ENCODE data around the gene ZDHHC11B. TPM values are rescaled to one million over a fixed set of nuclear protein-coding genes. Genes with fewer than 3 reads are reported as not detected.

The ZDHHC11B gene
- total RNA-seq, 2 experiments from 2014 or later, result 14.8 to 15.1 TPM

DNA sequence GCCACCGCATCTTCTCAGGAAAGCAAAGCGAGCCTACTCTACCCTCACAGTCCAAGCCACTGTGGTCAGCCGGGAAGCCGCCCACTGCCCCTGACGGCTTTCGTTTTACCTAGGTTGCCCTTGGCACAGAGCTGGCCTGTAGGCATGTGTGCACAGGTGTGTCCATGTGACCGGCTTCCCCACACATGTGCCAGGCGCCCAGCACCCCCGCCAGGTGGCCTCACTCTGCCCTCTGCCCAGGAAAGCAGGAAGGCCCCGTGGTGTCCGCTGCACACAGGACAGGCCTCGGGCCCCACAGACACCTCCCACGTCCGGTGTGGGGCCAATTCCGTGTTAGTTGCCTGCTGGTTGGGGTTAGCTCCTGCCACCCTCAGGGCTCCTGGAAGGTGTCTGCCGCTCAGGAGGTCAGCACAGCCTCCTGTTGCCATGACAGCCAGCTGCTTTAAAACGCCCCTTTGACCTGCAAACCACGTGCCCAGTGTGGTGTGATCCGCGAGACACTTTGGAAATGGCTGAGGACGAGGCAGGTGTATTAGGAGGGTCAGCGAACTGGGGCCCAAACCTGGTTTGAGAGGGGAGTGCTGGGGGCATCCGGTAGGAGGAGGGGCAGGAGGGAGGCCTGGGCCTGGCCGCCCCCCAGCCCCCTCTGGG, 120.1 kb downstream of the ZDHHC11B start:
- H3K27me3 ChIP-seq (ENCODE audit: control insufficient read depth in 1 of 2, insufficient read depth in 2 of 2, low read length in 2 of 2), result no peaks in the 10 kb centered on the region
- POLR2A ChIA-PET, result no interaction called here
- no peak overlapping the region for H3K4me3 Mint-ChIP-seq
- H3K27ac ChIP-seq (ENCODE audit: low read depth in 1 of 2, low read length in 2 of 2), result no peak overlapping the region
- H3K4me1 Mint-ChIP-seq (ENCODE audit: low read depth), result no peaks in the 10 kb centered on the region
- CTCF ChIA-PET, result no interaction called here
- peaks cover 41% of the 10 kb centered on the region for H3K36me3 Mint-ChIP-seq (ENCODE audit: low read depth)
- intact Hi-C loops (cut with DNase I, micrococcal nuclease), result no loop called here
- TF ChIP-seq, protein P1, sequence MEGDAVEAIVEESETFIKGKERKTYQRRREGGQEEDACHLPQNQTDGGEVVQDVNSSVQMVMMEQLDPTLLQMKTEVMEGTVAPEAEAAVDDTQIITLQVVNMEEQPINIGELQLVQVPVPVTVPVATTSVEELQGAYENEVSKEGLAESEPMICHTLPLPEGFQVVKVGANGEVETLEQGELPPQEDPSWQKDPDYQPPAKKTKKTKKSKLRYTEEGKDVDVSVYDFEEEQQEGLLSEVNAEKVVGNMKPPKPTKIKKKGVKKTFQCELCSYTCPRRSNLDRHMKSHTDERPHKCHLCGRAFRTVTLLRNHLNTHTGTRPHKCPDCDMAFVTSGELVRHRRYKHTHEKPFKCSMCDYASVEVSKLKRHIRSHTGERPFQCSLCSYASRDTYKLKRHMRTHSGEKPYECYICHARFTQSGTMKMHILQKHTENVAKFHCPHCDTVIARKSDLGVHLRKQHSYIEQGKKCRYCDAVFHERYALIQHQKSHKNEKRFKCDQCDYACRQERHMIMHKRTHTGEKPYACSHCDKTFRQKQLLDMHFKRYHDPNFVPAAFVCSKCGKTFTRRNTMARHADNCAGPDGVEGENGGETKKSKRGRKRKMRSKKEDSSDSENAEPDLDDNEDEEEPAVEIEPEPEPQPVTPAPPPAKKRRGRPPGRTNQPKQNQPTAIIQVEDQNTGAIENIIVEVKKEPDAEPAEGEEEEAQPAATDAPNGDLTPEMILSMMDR (IDR thresholded peaks at IDR 0.05), result no peak
- peaks cover 0 to 16% of the 10 kb centered on the region in 2 experiments for H3K9me3 ChIP-seq (ENCODE audit: control insufficient read depth in 1 of 2, insufficient read depth in 1 of 2, low read length in 2 of 2)
- ATAC-seq (ENCODE audit: poor library complexity) (no peak), DNase-seq (no peak)
- H3K27ac Mint-ChIP-seq, result no peak overlapping the region
- H3K9me3 Mint-ChIP-seq, result no peaks in the 10 kb centered on the region
- H3K27me3 Mint-ChIP-seq, result no peaks in the 10 kb centered on the region
- H3K4me1 ChIP-seq (ENCODE audit: insufficient read depth, low read length), result peaks cover 4% of the 10 kb centered on the region
- H3K4me3 ChIP-seq (ENCODE audit: low read length), result no peak overlapping the region
- H3K36me3 ChIP-seq (ENCODE audit: insufficient read depth, low read length), result peaks cover 13% of the 10 kb centered on the region

- Mint-ChIP-seq H3K27me3 (no peaks in the 10 kb centered on the region), H3K4me1 (ENCODE audit: low read depth) (no peaks in the 10 kb centered on the region), H3K9me3 (no peaks in the 10 kb centered on the region), H3K27ac (no peak overlapping the region), H3K36me3 (ENCODE audit: low read depth) (peaks cover 49% of the 10 kb centered on the region), H3K4me3 (no peak overlapping the region)
- no peaks in the 10 kb centered on the region for H3K4me1 ChIP-seq (ENCODE audit: insufficient read depth, low read length)
- DNase-seq, result no peak
- H3K36me3 ChIP-seq (ENCODE audit: insufficient read depth, low read length), result peaks cover 13% of the 10 kb centered on the region
- ATAC-seq (ENCODE audit: poor library complexity), result no peak
- no peaks in the 10 kb centered on the region for H3K27me3 ChIP-seq (ENCODE audit: control insufficient read depth in 1 of 2, insufficient read depth in 2 of 2, low read length in 2 of 2)
- peaks cover 0 to 16% of the 10 kb centered on the region in 2 experiments for H3K9me3 ChIP-seq (ENCODE audit: control insufficient read depth in 1 of 2, insufficient read depth in 1 of 2, low read length in 2 of 2)
- no peak overlapping the region for H3K4me3 ChIP-seq (ENCODE audit: low read length)
- intact Hi-C loops (cut with DNase I, micrococcal nuclease), result no loop called here
- TF ChIP-seq, protein P1 (IDR thresholded peaks at IDR 0.05), result no peak
- H3K27ac ChIP-seq (ENCODE audit: low read depth in 1 of 2, low read length in 2 of 2), result no peak overlapping the region
- ChIA-PET CTCF (no interaction called here), POLR2A (no interaction called here)
Measured at GRCh38 chr5:663436-664342, 120.8 kb downstream of the ZDHHC11B start.

DNA sequence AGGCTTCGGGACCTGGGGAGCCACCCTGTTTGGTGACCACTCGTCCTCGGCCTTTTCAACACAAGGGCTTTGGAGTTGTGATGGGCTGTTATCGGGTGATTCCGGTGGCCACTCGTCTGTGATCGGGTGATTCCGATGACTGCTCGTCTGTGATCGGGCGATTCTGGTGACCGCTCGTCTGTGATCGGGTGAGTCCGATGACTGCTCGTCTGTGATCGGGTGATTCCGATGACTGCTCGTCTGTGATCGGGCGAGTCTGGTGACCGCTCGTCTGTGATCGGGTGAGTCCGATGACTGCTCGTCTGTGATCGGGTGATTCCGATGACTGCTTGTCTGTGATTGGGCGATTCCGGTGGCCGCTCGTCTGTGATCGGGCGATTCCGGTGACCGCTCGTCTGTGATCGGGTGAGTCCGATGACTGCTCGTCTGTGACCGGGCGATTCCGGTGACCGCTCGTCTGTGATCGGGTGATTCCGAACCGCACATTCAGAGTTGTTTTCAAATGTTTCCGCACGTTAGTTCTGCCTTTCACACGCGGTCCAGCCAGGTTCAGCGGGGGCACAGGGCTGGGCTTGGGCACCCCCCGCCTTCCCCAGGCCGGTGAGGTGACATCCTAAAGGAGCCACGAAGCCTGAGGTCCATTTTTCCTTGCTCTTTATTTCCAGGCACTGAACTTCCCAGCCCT, 121.6 kb downstream of the ZDHHC11B start:
- TF ChIP-seq, protein P1 (IDR thresholded peaks at IDR 0.05), result no peak
- ChIA-PET POLR2A (no interaction called here), CTCF (no interaction called here)
- DNase-seq, result no peak
- ATAC-seq (ENCODE audit: poor library complexity), result no peak
- Mint-ChIP-seq H3K4me1 (ENCODE audit: low read depth) (no peaks in the 10 kb centered on the region), H3K4me3 (no peak overlapping the region), H3K27ac (no peak overlapping the region), H3K36me3 (ENCODE audit: low read depth) (peaks cover 54% of the 10 kb centered on the region), H3K9me3 (no peaks in the 10 kb centered on the region), H3K27me3 (no peaks in the 10 kb centered on the region)
- Histone ChIP-seq H3K9me3 (ENCODE audit: control insufficient read depth in 1 of 2, insufficient read depth in 1 of 2, low read length in 2 of 2) (peaks cover 0 to 16% of the 10 kb centered on the region in 2 experiments), H3K27ac (ENCODE audit: low read depth in 1 of 2, low read length in 2 of 2) (no peak overlapping the region), H3K4me1 (ENCODE audit: insufficient read depth, low read length) (no peaks in the 10 kb centered on the region), H3K27me3 (ENCODE audit: control insufficient read depth in 1 of 2, insufficient read depth in 2 of 2, low read length in 2 of 2) (no peaks in the 10 kb centered on the region), H3K4me3 (ENCODE audit: low read length) (no peak overlapping the region), H3K36me3 (ENCODE audit: insufficient read depth, low read length) (peaks cover 13% of the 10 kb centered on the region)
- intact Hi-C loops (cut with DNase I, micrococcal nuclease), result no loop called here
